ENCODE data around the gene TENT4B. TPM values are rescaled to one million over a fixed set of nuclear protein-coding genes. Genes with fewer than 3 reads are reported as not detected.

Gene TENT4B
- total and polyA plus RNA-seq, 4 donors = 11.1 to 18.3 (median 15.7) TPM

DNA sequence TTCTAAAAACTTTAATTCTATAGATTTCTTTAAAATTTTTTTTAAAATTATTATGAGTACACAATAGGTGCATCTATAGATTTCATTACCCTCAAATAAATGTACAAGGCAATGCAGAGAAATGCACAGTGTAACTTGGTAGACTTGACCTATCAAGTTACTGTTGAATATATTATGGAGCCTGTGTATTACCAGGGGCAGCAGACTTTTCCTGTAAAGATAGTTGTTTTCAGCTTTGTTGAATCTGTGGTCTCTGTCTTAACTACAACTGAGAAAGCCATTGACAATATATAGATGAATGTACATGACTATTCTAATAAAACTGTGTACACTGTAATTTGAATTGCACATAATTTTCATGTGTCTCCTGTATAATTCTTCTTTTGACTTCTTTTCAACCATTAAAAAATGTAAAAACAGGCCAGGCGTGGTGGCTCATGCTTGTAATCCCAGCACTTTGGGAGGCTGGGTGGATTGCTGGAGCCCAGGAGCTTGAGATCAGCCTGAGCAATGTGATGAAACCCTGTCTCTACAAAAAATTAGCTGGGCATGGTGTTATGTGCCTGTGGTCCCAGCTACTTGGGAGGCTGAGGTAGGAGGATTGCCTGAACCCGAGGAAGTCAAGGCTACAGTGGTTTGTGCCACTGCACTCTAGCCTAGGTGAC, 39.4 kb downstream of the TENT4B start:
- H3K27me3 ChIP-seq (ENCODE audit: control insufficient read depth, insufficient read depth, low read length) = no peaks in the 10 kb centered on the region
- H3K36me3 ChIP-seq (ENCODE audit: control insufficient read depth, insufficient read depth, low read length) = no peaks in the 10 kb centered on the region
- no peak overlapping the region for H3K27ac ChIP-seq (ENCODE audit: low read depth, low read length)
- no peaks in the 10 kb centered on the region for H3K9me3 ChIP-seq (ENCODE audit: control insufficient read depth, insufficient read depth, low read length)
- H3K4me3 ChIP-seq (ENCODE audit: low read depth, low read length) = no peak overlapping the region
- peaks cover 5% of the 10 kb centered on the region for H3K4me1 ChIP-seq (ENCODE audit: control insufficient read depth, insufficient read depth, low read length)
- DNase-seq (ENCODE audit: low read depth in 4 of 6, low spot score in 6 of 6) = no peak
- whole genome bisulfite sequencing (ENCODE audit: insufficient coverage) = 92% methylated on average over 2 of the region's 2 CpGs

GRCh38 chr16:50193594-50193993, 40.5 kb downstream of the TENT4B start:
- no peaks in the 10 kb centered on the region for H3K4me1 ChIP-seq (ENCODE audit: control insufficient read depth, insufficient read depth, low read length)
- no peak for DNase-seq (ENCODE audit: low read depth in 4 of 6, low spot score in 6 of 6)
- H3K27ac ChIP-seq (ENCODE audit: low read depth, low read length) = no peak overlapping the region
- H3K4me3 ChIP-seq (ENCODE audit: low read depth, low read length) = no peak overlapping the region
- H3K36me3 ChIP-seq (ENCODE audit: control insufficient read depth, insufficient read depth, low read length) = no peaks in the 10 kb centered on the region
- no peaks in the 10 kb centered on the region for H3K27me3 ChIP-seq (ENCODE audit: control insufficient read depth, insufficient read depth, low read length)
- H3K9me3 ChIP-seq (ENCODE audit: control insufficient read depth, insufficient read depth, low read length) = no peaks in the 10 kb centered on the region
- 74% methylated on average over 5 of the region's 5 CpGs for WGBS (ENCODE audit: insufficient coverage)

- H3K36me3 ChIP-seq (ENCODE audit: control insufficient read depth, insufficient read depth, low read length) = no peaks in the 10 kb centered on the region
- H3K27ac ChIP-seq (ENCODE audit: low read depth, low read length) = no peak overlapping the region
- WGBS (ENCODE audit: insufficient coverage) = 75% methylated on average over 1 of the region's 2 CpGs
- H3K4me1 ChIP-seq (ENCODE audit: control insufficient read depth, insufficient read depth, low read length) = no peaks in the 10 kb centered on the region
- no peaks in the 10 kb centered on the region for H3K27me3 ChIP-seq (ENCODE audit: control insufficient read depth, insufficient read depth, low read length)
- no peak overlapping the region for H3K4me3 ChIP-seq (ENCODE audit: low read depth, low read length)
- DNase-seq (ENCODE audit: low read depth in 4 of 6, low spot score in 6 of 6) = no peak
- H3K9me3 ChIP-seq (ENCODE audit: control insufficient read depth, insufficient read depth, low read length) = peaks cover 2% of the 10 kb centered on the region
Measured at GRCh38 chr16:50195276-50195675, 42.2 kb downstream of the TENT4B start.

DNA sequence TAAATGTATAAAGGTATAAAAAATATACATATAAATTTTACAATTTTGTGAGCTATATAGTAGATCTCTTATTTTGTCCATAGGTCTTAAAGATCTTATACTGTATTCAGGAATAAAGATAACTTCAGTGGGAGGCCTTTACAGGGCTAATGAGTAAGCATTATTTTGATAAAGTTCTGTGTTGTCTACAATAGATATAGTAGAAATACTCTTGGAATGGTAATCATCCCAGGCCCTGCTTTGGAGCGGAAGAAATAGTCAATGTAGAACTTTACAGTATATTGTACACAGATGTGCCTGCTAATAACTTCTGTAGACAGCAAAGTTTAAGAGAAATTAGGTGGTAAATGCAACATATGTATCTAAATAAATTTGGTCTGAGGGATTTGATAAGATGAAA, 42.6 kb downstream of the TENT4B start:
- no peak overlapping the region for H3K27ac ChIP-seq (ENCODE audit: low read depth, low read length)
- no peaks in the 10 kb centered on the region for H3K36me3 ChIP-seq (ENCODE audit: control insufficient read depth, insufficient read depth, low read length)
- no peak overlapping the region for H3K4me3 ChIP-seq (ENCODE audit: low read depth, low read length)
- no peaks in the 10 kb centered on the region for H3K27me3 ChIP-seq (ENCODE audit: control insufficient read depth, insufficient read depth, low read length)
- DNase-seq (ENCODE audit: low read depth in 4 of 6, low spot score in 6 of 6) = no peak
- no CpG with 5 or more reads among the region's 1 CpG for WGBS (ENCODE audit: insufficient coverage)
- peaks cover 2% of the 10 kb centered on the region for H3K9me3 ChIP-seq (ENCODE audit: control insufficient read depth, insufficient read depth, low read length)
- H3K4me1 ChIP-seq (ENCODE audit: control insufficient read depth, insufficient read depth, low read length) = no peaks in the 10 kb centered on the region

DNA sequence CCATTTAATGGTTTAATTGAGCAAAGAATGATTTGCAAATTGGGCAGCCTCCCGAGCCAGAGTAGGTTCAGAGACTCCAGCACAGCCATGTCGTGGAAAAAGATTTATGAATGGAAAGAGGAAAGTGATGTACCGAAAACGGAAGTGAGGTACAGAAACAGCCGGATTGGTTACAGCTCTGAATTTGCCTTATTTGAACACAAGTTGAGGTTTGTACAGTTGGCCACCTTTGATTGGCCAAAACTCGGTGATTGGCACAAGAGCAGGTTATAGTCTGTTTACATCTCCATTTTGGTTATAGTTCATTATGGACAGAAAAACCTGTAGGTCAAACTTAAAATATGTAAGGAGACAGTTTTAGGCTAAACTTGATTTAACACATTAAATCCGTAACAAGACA, 44.5 kb downstream of the TENT4B start:
- 90% methylated on average over 5 of the region's 7 CpGs for WGBS (ENCODE audit: insufficient coverage)
- no peaks in the 10 kb centered on the region for H3K27me3 ChIP-seq (ENCODE audit: control insufficient read depth, insufficient read depth, low read length)
- H3K9me3 ChIP-seq (ENCODE audit: control insufficient read depth, insufficient read depth, low read length) = peaks cover 2% of the 10 kb centered on the region
- no peak for DNase-seq (ENCODE audit: low read depth in 4 of 6, low spot score in 6 of 6)
- no peaks in the 10 kb centered on the region for H3K36me3 ChIP-seq (ENCODE audit: control insufficient read depth, insufficient read depth, low read length)
- no peak overlapping the region for H3K4me3 ChIP-seq (ENCODE audit: low read depth, low read length)
- H3K4me1 ChIP-seq (ENCODE audit: control insufficient read depth, insufficient read depth, low read length) = no peaks in the 10 kb centered on the region
- no peak overlapping the region for H3K27ac ChIP-seq (ENCODE audit: low read depth, low read length)

DNA sequence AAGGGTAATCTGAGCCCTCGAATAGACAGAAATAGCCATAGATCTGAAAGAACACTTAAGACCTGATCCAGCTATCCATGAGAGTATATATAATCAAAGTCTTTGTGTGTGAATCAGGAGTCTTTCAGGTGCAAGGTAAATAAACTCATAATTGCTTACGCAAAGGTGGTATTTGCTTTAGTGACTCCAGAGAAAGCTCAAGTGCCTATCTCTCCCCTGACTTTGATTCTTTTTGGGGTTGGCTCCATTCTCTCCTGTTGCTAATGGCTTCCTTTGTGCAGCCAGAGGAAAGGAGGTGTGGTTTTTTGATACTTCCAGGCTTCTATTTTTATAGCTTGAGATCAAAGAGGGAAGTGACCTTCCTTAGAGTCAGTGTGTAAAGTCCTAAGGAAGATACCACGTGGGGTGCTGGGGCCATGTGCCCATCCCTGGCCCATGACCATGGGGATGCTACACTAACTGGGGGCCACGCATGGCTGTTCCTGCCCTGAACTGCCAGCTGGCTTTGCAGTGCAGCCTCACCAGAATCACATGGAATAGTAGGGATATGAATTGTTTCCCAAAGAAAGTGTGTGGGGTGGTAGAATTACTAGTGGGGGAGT, 45.8 kb downstream of the TENT4B start:
- H3K4me3 ChIP-seq (ENCODE audit: low read depth, low read length) = no peak overlapping the region
- no peaks in the 10 kb centered on the region for H3K36me3 ChIP-seq (ENCODE audit: control insufficient read depth, insufficient read depth, low read length)
- no peaks in the 10 kb centered on the region for H3K27me3 ChIP-seq (ENCODE audit: control insufficient read depth, insufficient read depth, low read length)
- H3K9me3 ChIP-seq (ENCODE audit: control insufficient read depth, insufficient read depth, low read length) = peaks cover 2% of the 10 kb centered on the region
- no peak for DNase-seq (ENCODE audit: low read depth in 4 of 6, low spot score in 6 of 6)
- 27% methylated on average over 2 of the region's 4 CpGs for WGBS (ENCODE audit: insufficient coverage)
- H3K27ac ChIP-seq (ENCODE audit: low read depth, low read length) = no peak overlapping the region
- peaks cover 4% of the 10 kb centered on the region for H3K4me1 ChIP-seq (ENCODE audit: control insufficient read depth, insufficient read depth, low read length)

- Histone ChIP-seq H3K9me3 (ENCODE audit: control insufficient read depth, insufficient read depth, low read length) (peaks cover 2% of the 10 kb centered on the region), H3K27me3 (ENCODE audit: control insufficient read depth, insufficient read depth, low read length) (no peaks in the 10 kb centered on the region), H3K27ac (ENCODE audit: low read depth, low read length) (no peak overlapping the region), H3K36me3 (ENCODE audit: control insufficient read depth, insufficient read depth, low read length) (no peaks in the 10 kb centered on the region), H3K4me3 (ENCODE audit: low read depth, low read length) (no peak overlapping the region), H3K4me1 (ENCODE audit: control insufficient read depth, insufficient read depth, low read length) (peaks cover 4% of the 10 kb centered on the region)
- no peak for DNase-seq (ENCODE audit: low read depth in 4 of 6, low spot score in 6 of 6)
- WGBS (ENCODE audit: insufficient coverage) = no CpG with 5 or more reads among the region's 3 CpGs
Measured at GRCh38 chr16:50201787-50202186, 48.7 kb downstream of the TENT4B start.

DNA sequence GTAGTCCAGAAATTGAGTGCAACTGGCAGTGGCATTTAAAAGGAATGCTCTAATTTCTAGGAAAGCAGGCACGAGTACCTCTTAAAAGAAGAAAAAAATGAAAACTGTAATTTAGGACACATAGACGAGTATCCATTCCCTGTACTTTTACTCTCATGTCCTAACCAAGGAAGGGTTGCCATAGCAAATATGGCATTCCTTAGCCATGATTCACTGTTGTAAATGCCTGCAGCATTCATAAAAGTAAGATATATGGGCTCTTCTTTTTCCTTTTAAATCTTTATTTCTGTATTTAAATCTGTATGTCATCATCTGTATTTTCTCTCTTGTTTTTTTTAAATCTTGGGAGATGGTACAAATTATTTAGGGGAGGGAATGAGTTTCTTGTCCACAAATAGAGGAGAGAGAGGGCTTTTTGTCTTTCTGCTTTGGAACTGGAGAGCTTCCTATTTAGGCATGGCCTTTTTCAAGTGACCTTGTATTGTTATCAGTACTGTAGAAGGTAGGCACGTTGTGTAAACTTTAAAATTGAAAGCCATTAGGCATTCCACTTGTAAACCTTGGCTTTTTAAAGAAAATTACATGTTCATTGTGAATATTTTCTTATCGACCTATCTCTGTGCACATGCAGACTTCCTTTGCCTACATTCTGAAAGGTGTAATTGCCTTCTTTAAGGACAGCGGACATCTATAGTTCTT, 50.0 kb downstream of the TENT4B start:
- Histone ChIP-seq H3K4me1 (ENCODE audit: control insufficient read depth, insufficient read depth, low read length) (peaks cover 4% of the 10 kb centered on the region), H3K27me3 (ENCODE audit: control insufficient read depth, insufficient read depth, low read length) (no peaks in the 10 kb centered on the region), H3K36me3 (ENCODE audit: control insufficient read depth, insufficient read depth, low read length) (no peaks in the 10 kb centered on the region), H3K9me3 (ENCODE audit: control insufficient read depth, insufficient read depth, low read length) (peaks cover 2% of the 10 kb centered on the region), H3K27ac (ENCODE audit: low read depth, low read length) (peak overlapping the region; percentile 17), H3K4me3 (ENCODE audit: low read depth, low read length) (no peak overlapping the region)
- DNase-seq (ENCODE audit: low read depth in 4 of 6, low spot score in 6 of 6) = peak in 1 of 6 donors; percentile 31
- 83% methylated on average over 3 of the region's 5 CpGs for WGBS (ENCODE audit: insufficient coverage)

GRCh38 chr16:50203681-50204080, 50.6 kb downstream of the TENT4B start:
- 82% methylated on average over 6 of the region's 6 CpGs for WGBS (ENCODE audit: insufficient coverage)
- Histone ChIP-seq H3K27me3 (ENCODE audit: control insufficient read depth, insufficient read depth, low read length) (no peaks in the 10 kb centered on the region), H3K4me3 (ENCODE audit: low read depth, low read length) (no peak overlapping the region), H3K9me3 (ENCODE audit: control insufficient read depth, insufficient read depth, low read length) (peaks cover 2% of the 10 kb centered on the region), H3K27ac (ENCODE audit: low read depth, low read length) (no peak overlapping the region), H3K36me3 (ENCODE audit: control insufficient read depth, insufficient read depth, low read length) (no peaks in the 10 kb centered on the region), H3K4me1 (ENCODE audit: control insufficient read depth, insufficient read depth, low read length) (peaks cover 6% of the 10 kb centered on the region)
- DNase-seq (ENCODE audit: low read depth in 4 of 6, low spot score in 6 of 6) = no peak

Measured in spinal cord (tissue), 10 donors.